MCF 10A (cell line): ENCODE measurements around the gene GPR153. TPM values are rescaled to one million over a fixed set of nuclear protein-coding genes. Genes with fewer than 3 reads are reported as not detected.
"Not testable (repeated sequence)": the region's sequence is repeated elsewhere in the genome, so short reads cannot be mapped to it uniquely, and the experiment has no call there.

Source experiments
- Bru-seq: library from RNA; stranded (reverse); fragments of 400-500 nt; gene quantifications from one replicate; lab custom pipeline; 2021; lab: Mats Ljungman, UMichigan
- BruChase-seq, 2 experiments: library from RNA; stranded (reverse); fragments of 400-500 nt; gene quantifications; one replicate each; lab custom pipeline; 2021; lab: Mats Ljungman, UMichigan
- BruUV-seq: library from RNA; stranded (reverse); fragments of 400-500 nt; replicated peaks from 2 replicates; lab custom pipeline; 2021; lab: Mats Ljungman, UMichigan
- CTCF ChIA-PET: fragments of 300-600 bp; sonication (Branson Sonifier 250); formaldehyde crosslinking; extraction: SDS; loops from one replicate; lab custom pipeline; 2021; ENCODE audit warnings: antibody characterized with exemption, inconsistent platforms; lab: Yijun Ruan, JAX
- POLR2A ChIA-PET: fragments of 300-600, 350-650 bp; sonication (Branson Sonifier 250); formaldehyde crosslinking; extraction: SDS; loops from one replicate; lab custom pipeline; 2020; ENCODE audit warnings: antibody characterized with exemption, inconsistent platforms; lab: Yijun Ruan, JAX
- DNase-seq: peaks from one replicate; pipeline ENCODE4 v3.0.0-alpha.2; 2018; ENCODE audit not compliant: unreplicated experiment
- H3K27ac Mint-ChIP-seq: one replicate; pipeline ENCODE4 v1.8.0; 2022; ENCODE audit warnings: mild to moderate bottlenecking, low read depth, mixed read lengths; ENCODE audit not compliant: unreplicated experiment
- H3K27me3 Mint-ChIP-seq: one replicate; pipeline ENCODE4 v1.8.0; 2022; ENCODE audit warnings: mixed read lengths; ENCODE audit not compliant: insufficient read depth, unreplicated experiment
- H3K36me3 Mint-ChIP-seq: one replicate; pipeline ENCODE4 v1.8.0; 2022; ENCODE audit warnings: mild to moderate bottlenecking, moderate library complexity, mixed read lengths; ENCODE audit not compliant: insufficient read depth, unreplicated experiment
- H3K4me1 Mint-ChIP-seq: one replicate; pipeline ENCODE4 v1.8.0; 2022; ENCODE audit warnings: mixed read lengths; ENCODE audit not compliant: insufficient read depth, unreplicated experiment
- H3K4me3 Mint-ChIP-seq: one replicate; pipeline ENCODE4 v1.8.0; 2022; ENCODE audit warnings: mild to moderate bottlenecking, moderate library complexity, mixed read lengths; ENCODE audit not compliant: unreplicated experiment
- H3K9me3 Mint-ChIP-seq: one replicate; pipeline ENCODE4 v1.8.0; 2022; ENCODE audit warnings: mixed read lengths; ENCODE audit not compliant: unreplicated experiment
- CTCF ChIP-seq: fragments of 200-600 bp; IDR thresholded peaks from one replicate; pipeline ENCODE4 v1.8.0; 2022; ENCODE audit warnings: antibody characterized with exemption, mild to moderate bottlenecking; ENCODE audit not compliant: unreplicated experiment
- intact Hi-C: fragments of 100-400 bp; cut with micrococcal nuclease; formaldehyde crosslinking; loops from 2 replicates; pipeline ENCODE4 v1.14.1; 2022
- long read RNA-seq: library from polyadenylated mRNA; stranded (forward); transcript quantifications from one replicate; pipeline ENCODE4 v2.0.0, GENCODE V29; 2022
- total RNA-seq: library from RNA; stranded (reverse); gene quantifications from 2 replicates; pipeline ENCODE4 v1.2.3, GENCODE V29; 2022

Gene GPR153
- total RNA-seq (4.6 and 5.0 TPM in 2 replicates), Bru-seq, nascent RNA (percentile 32 among the genes with signal in this experiment), BruChase-seq, experiment 1, labeled RNA remaining after a 6-hour chase (percentile 47 among the genes with signal in this experiment), BruChase-seq, experiment 2, labeled RNA remaining after a 2-hour chase (percentile 39 among the genes with signal in this experiment)
- long read RNA-seq, full-length matches to known transcripts, result 7 of 32 reads
- long read RNA-seq, partial matches to known transcripts, result 5 of 32 reads
- long read RNA-seq, other reads (novel, unspliced or antisense), result 20 of 32 reads

GRCh38 chr1:6260961-6261614 is at the start of gene GPR153:
Gene GPR153 (minus strand): TSS chr1:6261098. CDS start chr1:6254905, 6,193 bp downstream.
- no TSS peak for BruUV-seq
- peak; percentile 59 for DNase-seq
- H3K27ac Mint-ChIP-seq, result no peak within 1 kb of the TSS
- intact Hi-C loops, result no loop called here
- no peak for TF ChIP-seq CTCF
- peaks cover 9% of the 10 kb centered on the region for H3K36me3 Mint-ChIP-seq
- no peaks in the 10 kb centered on the region for H3K9me3 Mint-ChIP-seq
- ChIA-PET POLR2A (interaction anchor here (0.5 kb wide), 1 partner anchor 131 kb away, joined by 3 read pairs; no protein-coding TSS in a partner anchor), CTCF (no interaction called here)
- peak within 1 kb of the TSS; percentile 63 for H3K4me3 Mint-ChIP-seq
- H3K27me3 Mint-ChIP-seq, result no peaks in the 10 kb centered on the region
- peaks cover 12% of the 10 kb centered on the region for H3K4me1 Mint-ChIP-seq

- POLR2A ChIA-PET, result interaction anchor here (0.5 to 1.8 kb wide), 2 partner anchors 9 to 232 kb away, joined by 4 to 5 read pairs; no protein-coding TSS in a partner anchor
- intact Hi-C loops, result no loop called here
- CTCF ChIA-PET, result interaction anchor here (0.9 to 2.6 kb wide), 2 partner anchors 12 to 33 kb away, joined by 4 to 8 read pairs; no protein-coding TSS in a partner anchor
These were observed 49.4 kb upstream of the GPR153 start for GRCh38 chr1:6310116-6310848.

GRCh38 chr1:6309564-6309963 is 48.7 kb upstream of the GPR153 start:
- Mint-ChIP-seq H3K4me3 (no peak overlapping the region), H3K9me3 (peaks cover 6% of the 10 kb centered on the region), H3K36me3 (peaks cover 38% of the 10 kb centered on the region), H3K4me1 (no peaks in the 10 kb centered on the region), H3K27me3 (no peaks in the 10 kb centered on the region), H3K27ac (no peak overlapping the region)
- POLR2A ChIA-PET, result interaction anchor here (0.5 to 1.8 kb wide), 2 partner anchors 8 to 231 kb away, joined by 4 to 5 read pairs; no protein-coding TSS in a partner anchor
- CTCF ChIA-PET, result interaction anchor here (0.9 kb wide), 1 partner anchor 11 kb away, joined by 4 read pairs; no protein-coding TSS in a partner anchor
- no TSS peak for BruUV-seq
- DNase-seq, result no peak
- no peak for TF ChIP-seq CTCF
- intact Hi-C loops, result no loop called here

More at GRCh38 chr1:6310116-6310848, 49.4 kb upstream of the GPR153 start:
- Mint-ChIP-seq H3K27ac (no peak overlapping the region), H3K27me3 (no peaks in the 10 kb centered on the region), H3K36me3 (peaks cover 42% of the 10 kb centered on the region), H3K4me3 (no peak overlapping the region), H3K9me3 (peaks cover 6% of the 10 kb centered on the region), H3K4me1 (no peaks in the 10 kb centered on the region)
- no TSS peak for BruUV-seq
- DNase-seq, result no peak
- TF ChIP-seq CTCF, result no peak

- no TSS peak for BruUV-seq
- POLR2A ChIA-PET, result no interaction called here
- intact Hi-C loops, result no loop called here
- H3K4me3 Mint-ChIP-seq, result no peak overlapping the region
- no peak for DNase-seq
- H3K9me3 Mint-ChIP-seq, result peaks cover 6% of the 10 kb centered on the region
- H3K36me3 Mint-ChIP-seq, result peaks cover 38% of the 10 kb centered on the region
- peaks cover 4% of the 10 kb centered on the region for H3K4me1 Mint-ChIP-seq
- CTCF ChIA-PET, result no interaction called here
- no peak overlapping the region for H3K27ac Mint-ChIP-seq
- H3K27me3 Mint-ChIP-seq, result no peaks in the 10 kb centered on the region
- TF ChIP-seq CTCF, result no peak
These were observed 47.6 kb upstream of the GPR153 start for GRCh38 chr1:6308449-6308848.

- POLR2A ChIA-PET, result interaction anchor here (0.5 kb wide), 1 partner anchor 282 kb away, joined by 3 read pairs; no protein-coding TSS in a partner anchor
- CTCF ChIA-PET, H3K27ac Mint-ChIP-seq, BruUV-seq, H3K4me3 Mint-ChIP-seq, H3K27me3 Mint-ChIP-seq, intact Hi-C loops, DNase-seq, H3K9me3 Mint-ChIP-seq: not testable (repeated sequence)
- H3K4me1 Mint-ChIP-seq, result peaks cover 11% of the 10 kb centered on the region
- H3K36me3 Mint-ChIP-seq, result peaks cover 36% of the 10 kb centered on the region
These were observed 46.8 kb upstream of the GPR153 start for GRCh38 chr1:6307682-6308081.
